ENCODE results near the gene RPL32.
"Not testable (repeated sequence)": the region's sequence is repeated elsewhere in the genome, so short reads cannot be mapped to it uniquely, and the experiment has no call there.

Gene RPL32

DNA sequence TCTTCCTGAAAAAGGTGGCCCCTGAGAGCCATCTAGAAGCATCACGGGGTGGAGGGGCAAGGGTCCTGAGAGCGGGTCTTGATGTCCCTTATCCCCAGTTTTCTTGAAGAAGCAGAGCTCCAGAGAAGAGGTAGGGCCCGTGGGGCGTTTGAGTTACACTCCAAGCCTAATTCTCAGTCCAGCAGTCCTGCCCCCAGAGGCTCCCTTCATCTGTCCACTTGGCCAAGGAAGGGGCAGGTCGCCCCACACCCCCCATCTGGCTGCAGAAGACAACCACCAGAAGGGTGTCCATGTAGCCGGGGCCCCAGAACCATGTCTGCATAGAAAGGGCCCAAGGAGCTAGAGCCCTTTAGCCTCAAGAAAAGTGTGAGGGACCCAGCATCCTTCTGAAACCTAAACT lies 25.5 kb upstream of the RPL32 start:
- no peak for DNase-seq

DNA sequence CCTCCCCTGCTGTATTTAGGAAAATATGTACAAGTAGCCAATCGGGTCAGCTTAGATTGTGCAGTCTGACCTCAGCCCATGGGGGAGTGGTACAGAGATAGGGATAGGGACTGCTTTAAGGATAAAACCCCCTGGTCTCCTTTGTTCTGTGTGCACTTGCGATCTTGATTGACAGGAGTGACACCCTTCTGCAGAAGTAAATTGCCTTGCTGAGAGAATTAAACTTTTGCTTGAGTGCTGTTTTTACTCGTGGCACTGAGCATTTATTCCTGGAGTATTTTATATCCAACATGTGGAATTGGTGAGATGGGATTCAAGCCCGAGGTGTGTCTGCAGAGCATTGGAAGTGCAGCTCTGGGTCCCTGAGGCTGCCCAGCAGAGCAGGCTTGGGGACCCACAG lies 23.9 kb upstream of the RPL32 start:
- no peak for DNase-seq

DNA sequence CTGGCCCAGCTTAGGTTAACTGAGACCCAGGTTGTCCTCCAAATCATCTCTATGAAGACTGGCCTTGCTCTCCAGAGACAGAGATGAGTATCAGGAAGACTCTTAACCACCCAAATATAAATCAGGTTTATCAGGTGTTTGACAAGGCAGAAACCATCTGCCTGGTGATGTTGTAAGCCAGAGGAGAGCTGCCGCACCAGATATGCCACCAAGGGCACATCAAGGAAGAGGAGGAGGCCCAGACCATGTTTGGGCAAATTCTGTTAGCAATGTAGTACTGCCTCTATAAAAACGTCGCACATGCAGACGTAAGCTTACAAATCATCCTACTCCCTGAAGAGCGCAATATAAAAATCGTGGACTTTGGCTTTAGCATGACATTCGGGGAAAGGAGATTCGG lies 21.0 kb upstream of the RPL32 start:
- DNase-seq: no peak

DNA sequence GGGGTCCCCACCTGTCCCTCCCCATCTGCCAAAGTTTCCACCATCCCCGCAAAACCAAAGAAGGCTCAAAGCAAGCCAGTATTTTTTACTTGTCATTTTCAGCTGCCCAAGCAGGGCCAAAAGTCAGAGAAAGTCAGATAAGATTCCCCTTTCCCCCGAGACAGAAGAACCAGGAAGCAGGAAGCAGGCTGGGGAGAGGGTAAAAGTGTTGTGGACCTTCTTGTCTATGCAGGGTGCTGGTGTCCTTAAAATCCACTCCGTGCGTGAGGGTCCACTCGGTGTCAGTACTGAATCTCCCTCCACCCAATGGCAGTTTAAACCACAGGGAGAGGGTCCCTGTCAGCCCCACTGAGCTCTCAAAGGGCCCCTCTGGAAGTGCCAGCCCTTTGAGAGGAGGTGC lies 20.2 kb upstream of the RPL32 start:
- DNase-seq: no peak

DNA sequence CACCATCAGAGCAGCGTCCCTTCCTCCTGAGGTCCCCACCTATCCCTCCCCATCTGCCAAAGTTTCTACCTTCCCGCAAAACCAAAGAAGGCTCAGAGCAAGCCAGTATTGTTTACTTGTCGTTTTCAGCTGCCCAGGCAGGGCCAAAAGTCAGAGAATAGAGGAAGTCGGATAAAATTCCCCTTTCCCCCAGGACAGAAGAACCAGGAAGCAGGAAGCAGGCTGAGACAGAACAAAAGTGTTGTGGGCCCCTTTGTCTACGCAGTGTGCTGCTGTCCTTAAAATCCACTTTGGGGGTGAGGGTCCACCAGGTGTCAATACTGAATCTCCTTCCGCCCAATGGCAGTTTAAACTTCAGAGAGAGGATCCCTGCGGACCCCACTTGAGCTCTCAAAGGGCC lies 18.5 kb upstream of the RPL32 start:
- DNase-seq: no peak

DNA sequence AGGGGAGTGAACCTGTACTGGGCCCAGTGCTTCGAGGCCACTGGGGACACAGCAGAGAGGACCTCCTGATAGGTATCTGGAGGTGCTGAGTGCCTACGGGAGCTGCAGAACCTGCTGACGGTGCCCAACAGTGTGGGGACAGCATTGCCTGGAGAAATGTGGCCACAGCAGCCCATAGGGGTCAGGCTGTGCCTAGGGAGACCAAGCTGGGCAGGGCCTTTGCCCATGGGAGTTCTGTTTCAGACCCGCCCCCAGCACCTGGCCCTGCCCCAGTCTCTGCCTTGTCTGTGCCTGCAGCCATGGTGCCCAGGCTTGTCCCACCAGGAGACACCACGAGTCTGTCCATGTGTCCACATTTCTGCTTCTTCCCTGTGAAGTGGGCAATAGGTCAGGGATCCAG lies 15.3 kb upstream of the RPL32 start:
- no peak for DNase-seq

DNA sequence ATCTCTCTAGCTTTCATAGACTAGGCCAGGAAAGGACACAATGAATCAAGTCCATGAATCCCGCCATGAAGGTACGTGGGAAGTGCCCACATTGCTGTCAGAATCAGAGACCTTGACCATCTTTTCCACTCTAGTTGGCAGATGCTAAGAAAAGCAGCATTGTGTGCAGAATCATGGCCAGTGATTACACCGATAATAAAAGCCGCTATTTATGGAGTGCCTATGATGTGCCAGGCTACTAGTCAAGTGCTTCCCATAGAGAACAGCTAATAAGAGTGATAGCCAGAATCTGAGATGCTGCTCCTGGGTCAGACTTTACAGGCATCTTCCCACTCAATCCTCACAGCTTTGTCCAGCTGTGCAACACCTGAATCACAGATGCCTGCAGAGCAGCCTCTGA lies 13.2 kb upstream of the RPL32 start:
- no peak for DNase-seq

DNA sequence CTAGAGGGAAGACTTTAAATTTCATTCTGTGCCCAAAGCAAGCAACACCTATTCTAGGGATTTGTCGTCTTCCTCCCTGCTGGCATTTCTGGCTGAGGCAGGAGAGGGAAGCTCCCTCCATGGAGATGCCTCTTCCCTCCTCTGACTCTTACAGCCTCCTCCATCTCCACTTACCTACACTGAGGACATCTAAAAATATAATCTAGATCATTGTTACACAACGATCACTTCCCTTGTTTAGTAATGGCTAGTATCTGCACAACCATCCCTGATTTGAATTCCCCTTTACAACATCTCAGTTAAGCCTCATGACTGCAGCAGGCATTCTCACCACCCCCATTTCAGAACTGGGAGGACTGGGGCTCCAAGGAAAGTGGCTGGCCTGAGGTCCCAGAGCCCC lies 12.5 kb upstream of the RPL32 start:
- not testable (repeated sequence) for DNase-seq

DNA sequence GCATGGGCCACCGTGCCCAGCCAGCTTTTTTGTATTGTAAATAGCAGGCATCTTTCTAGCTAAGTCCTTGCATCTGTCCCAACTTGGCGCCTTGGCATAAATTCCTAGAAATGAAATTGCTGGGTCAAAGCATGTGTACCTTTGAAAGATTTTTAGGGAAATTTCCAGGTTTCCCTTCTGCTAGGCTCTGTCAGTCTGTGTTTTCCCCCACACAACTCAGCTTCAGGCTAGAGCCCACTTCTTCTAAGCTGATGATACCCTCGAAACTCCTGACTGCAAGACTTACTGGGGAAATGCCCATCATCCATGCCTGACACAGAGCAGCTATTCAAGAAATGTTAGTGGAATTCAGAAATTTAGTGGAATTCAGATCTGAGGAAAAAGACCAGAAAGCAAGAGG lies 10.8 kb upstream of the RPL32 start:
- no peak for DNase-seq

DNA sequence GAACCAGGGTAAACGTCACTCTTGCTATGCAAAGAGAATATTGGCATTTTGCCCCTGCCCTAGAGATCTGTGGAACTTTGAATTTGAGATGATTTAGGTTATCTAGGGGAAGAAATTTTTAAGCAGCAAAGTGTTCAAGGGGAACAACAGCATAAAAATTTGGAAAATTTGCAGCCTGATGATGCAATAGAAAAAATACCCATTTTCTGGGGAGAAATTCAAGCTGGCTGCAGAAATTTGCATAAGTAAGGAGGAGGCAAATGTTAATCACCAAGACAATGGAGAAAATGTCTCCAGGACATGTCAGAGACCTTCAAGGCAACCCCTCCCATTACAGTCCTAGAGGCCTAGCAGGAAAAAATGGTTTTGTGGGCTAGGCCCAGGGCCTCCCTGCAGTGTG lies 4.4 kb upstream of the RPL32 start:
- no peak for DNase-seq

DNA sequence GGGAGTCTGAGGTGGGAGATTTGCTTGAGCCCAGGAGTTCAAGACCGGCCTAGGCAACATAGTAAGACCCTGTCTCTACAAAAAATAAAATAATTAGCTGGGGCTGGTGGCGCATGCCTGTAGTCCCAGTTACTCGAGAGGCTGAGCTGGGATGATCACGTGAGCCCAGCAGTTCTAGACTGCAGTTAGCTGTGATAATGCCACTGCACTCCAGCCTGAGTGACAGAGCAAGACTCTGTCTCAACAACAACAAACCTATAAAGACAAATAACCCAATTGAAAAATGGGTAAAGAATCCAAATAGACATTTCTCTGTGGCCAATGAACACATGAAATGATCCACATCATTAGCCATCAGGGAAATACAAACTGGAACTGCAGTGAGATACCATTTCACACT lies 1.1 kb upstream of the RPL32 start:
- DNase-seq: no peak

DNA sequence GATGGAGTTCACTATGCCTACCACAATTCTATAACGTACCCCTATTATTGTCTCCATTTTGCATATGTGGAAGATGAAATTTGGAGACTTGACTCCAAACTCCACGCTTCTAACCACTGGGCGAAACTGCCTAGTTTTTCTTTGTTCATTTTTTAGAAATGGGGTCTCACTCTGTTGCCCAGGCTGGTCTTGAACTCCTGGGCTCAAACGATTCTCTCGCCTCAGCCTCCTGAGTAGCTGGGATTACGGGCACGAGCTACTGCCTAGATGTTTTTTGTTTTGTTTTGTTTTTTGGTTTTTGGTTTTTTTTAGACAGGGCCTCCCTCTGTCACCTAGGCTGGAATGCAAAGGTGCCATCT lies 584 bp upstream of the RPL32 start:
- DNase-seq: no peak

DNA sequence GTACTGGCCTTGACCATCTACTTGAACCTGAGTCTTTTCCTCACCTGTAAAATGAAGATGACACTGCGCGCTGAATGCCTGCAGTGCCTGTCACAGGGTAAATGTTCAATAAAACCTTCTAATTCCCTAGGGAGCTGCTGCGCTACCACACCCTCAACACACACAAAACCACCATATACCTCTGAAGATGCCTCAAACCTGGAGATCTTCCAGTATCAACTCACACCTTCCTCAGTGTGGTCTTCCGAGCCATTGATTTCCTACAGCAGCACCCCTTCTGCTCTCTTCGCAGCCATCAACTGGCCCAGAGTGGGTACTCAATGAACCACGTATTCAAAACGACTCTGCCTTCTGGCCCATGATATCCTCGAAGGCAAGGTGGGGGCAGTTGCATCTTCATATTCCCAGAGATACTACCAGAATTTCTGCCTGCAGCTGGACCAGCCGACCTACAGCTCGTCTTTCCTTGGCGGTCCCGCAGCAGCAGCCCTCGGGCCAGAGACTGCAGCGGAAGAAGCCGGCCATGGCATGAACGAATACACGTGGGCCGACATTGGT lies 695 bp downstream of the RPL32 start:
- no peak for DNase-seq

DNA sequence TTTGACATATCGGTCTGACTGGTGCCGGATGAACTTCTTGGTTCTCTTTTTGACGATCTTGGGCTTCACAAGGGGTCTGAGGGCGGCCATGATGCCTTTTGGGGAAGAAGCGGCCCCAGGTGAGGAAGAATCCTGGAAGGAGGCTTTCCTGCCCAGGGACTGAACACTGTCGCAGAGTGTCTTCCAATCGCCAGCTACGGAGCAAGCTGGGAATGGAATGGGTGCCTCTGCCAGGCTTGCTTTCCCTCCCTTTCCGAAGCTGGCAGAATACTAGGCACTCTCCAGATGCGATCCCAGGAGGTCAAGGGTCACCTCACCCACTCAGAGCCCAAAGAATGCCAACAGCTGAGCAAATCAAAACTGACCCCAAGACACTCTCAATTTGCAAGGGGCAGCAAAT lies 1.2 kb downstream of the RPL32 start:
- DNase-seq: not testable (repeated sequence)

DNA sequence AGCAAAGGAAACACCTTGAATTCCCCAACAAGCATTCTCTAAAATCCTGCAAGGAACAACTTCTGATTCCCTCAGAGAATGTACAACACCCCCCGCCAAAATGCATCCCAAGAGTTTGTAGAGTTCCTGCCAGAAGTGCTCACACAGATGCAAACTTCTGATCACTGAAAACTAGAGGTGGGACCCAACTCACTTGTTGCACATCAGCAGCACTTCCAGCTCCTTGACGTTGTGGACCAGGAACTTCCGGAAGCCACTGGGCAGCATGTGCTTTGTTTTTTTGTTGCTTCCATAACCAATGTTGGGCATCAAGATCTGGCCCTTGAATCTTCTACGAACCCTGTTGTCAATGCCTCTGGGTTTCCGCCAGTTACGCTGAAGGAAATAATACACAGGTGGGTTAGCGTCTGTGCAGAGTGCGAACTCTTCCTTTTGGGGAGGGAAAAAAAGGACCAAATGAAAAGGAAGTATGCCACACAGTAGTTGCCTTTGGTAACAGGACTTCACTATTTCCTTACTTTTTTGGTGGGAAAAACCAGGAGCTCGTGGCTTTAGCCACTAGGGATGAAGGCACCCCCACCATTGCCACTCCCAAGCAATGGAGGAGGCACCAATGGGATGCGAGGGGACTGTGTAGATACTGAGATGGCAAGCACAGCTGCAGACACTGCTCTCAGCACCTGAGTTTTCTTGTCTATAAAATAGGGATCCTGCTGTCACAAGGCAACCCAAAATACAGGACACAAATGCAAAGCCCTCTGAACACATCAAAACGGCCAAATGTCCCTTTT lies 2.0 kb downstream of the RPL32 start:
- DNase-seq: no peak

DNA sequence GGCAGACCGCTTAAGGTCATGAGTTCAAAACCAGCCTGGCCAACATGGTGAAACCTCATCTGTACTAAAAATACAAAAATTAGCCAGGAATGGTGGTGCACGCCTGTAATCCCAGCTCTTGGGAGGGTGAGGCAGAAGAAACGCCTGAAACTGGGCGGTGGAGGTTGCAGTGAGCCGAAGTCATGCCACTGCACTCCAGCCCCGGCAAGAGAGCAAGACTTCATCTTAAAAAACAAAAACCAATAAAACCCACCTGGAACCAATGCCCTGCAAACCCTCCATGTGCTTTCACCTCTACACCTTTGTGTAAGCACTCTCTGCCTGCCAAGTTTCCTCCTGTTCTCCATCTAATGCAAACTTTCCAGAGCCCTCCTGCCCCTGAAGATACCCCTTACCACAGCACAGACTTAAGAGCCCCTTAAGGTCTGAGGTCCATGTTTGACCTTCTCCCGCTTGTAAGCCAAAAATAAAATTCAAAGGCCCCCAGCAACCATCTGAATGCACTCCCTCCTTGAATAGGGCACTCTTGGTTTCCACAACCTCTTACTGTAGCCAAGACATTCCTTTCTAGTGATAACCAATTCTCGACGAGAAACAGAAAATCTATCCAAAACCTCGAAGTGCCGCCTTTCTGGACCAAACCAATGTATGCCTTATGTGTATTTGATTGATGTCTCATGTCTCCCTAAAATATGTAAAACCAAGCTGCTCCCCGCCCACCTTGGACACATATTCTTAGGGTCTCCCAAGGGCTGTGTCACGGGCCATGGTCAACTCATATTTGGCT lies 3.0 kb downstream of the RPL32 start:
- DNase-seq: no peak

DNA sequence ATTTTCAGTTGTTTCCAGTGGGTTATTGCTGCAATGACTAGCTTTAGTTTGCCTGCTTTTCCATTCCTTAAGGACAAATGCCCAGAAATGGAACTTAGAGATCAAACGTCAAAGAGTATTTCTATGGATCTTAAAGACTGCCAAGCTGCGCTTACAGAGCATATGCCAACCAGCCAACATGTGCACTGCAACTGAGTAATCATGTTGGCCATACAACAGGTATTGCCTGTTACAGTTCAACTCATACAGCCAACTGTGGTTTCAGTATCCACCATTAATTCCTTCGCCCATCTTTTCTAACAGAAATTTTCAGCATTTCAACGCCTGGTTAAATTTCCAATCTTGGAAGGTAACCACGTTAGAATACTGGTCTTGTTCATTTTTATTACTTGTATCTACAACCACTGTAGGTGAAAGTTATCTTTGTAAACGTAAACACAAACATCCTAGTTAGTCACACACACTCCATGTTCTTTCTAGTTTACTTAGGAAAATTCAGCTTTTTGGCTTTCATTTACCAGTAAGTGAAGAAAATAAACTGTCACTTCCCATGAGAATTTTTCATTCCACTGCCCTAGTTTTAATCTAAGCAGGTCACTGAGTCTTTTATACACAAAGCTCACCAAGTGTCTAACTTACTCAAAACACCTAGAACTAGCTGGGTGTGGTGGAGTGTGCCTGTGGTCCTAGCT lies 3.9 kb downstream of the RPL32 start:
- DNase-seq: no peak

DNA sequence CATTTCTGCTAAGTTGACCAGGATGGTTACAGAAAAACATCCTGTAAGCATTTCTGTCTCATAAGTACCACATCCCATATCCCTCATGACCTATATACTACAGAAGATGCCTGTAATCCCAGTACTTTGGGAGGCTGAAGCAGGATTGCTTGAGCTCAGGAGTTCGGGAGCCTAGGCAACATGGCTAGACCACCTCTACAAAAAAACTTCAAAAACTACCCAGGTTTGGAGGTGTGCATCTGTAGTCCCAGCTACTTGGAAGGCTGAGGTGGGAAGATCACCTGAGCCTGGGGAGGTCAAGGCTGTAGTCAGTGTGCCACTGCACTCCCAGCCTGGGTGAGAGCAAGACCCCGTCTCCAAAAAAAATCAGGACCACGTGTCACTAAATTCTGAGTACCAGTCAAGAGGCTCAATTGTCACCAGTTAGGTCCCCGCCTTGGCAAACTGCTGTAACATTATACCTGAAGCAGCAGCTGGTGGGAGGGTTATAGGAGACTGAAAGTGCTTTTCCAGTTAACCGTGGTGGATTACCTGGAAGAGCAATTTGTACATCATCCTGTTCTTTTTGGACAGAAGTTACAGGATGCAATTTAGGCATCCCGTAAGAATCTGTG lies 6.2 kb downstream of the RPL32 start:
- no peak for DNase-seq

DNA sequence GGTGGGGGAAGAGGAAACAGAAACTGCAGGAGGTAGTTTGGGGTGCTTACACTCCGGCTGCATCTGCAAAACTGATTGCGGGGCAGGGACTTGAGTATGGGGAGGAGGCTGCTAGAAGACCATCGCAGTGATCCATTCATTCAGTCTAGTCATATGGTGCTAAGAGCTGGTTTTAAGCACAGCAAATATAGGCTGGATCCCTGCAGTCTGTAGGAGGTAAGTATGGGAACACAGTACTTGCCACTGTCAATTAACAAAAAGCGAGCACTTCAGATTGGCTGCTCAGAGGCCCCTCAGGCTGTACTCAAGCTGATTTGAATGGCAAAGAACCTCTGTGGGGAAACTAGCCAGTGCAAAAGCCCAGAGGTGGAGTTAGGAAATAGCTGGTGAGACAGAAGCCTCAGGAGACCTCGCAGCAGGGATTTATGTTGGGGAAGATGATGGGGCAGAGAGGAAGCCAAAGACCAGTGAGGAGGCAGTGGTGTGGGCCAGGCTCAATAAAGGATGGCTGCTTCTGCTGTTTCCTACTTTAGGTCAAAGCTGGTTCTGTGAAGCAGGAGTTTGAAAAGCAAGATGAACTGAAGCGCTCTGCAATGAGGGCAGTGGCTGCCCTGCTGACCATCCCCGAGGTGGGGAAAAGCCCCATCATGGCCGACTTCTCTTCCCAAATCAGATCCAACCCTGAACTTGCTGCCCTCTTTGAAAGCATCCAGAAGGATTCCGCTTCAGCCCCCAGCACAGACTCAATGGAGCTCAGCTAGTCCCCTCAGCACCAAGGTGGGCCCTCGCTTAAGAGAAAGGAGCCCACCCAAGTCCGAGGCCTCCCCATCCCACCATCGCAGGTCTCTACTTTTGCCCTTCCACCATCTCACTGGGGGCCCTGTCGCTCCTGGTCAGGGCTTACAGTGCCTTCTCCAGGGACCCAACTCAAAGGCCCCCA lies 7.9 kb downstream of the RPL32 start:
- DNase-seq: no peak

DNA sequence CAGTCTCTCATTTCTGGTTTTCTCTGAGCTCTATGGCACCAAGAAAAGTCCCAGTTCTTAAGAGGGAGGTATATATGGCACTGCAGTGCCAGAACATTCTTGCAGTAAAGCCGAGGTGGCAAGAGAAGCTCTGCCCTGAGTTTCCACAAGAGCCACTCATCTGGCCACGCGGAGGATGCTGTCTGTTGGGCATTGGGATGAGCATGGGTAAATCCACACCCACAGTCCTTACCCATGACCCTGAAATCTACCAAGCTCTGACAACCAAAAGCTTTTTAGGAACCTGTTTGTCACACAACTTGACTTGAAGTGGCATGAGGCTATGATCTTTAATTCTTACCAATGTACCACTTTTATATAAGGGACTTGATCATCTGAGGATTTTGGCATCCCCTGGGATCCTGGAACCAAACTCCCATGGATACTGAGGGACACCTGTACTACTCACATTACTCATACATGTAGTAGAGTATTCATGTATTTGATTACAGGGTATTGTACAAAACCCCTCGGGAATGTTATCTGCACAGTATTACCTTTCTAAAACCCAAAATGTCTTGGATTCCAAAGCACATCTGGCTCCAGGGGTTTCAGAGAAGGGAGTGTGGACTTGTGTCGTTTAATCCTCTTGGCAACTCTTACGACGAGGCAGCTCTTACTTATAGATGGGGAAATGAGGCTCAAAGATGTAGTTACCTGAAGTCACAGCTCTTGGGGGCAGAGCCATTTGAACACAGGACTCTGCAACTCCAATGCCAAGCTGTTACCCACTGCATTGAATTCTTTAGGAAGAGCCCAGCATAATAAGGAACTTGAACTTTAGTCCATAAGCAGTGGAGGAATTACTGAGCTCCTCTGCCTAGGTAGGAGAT lies 8.8 kb downstream of the RPL32 start:
- no peak for DNase-seq

DNA sequence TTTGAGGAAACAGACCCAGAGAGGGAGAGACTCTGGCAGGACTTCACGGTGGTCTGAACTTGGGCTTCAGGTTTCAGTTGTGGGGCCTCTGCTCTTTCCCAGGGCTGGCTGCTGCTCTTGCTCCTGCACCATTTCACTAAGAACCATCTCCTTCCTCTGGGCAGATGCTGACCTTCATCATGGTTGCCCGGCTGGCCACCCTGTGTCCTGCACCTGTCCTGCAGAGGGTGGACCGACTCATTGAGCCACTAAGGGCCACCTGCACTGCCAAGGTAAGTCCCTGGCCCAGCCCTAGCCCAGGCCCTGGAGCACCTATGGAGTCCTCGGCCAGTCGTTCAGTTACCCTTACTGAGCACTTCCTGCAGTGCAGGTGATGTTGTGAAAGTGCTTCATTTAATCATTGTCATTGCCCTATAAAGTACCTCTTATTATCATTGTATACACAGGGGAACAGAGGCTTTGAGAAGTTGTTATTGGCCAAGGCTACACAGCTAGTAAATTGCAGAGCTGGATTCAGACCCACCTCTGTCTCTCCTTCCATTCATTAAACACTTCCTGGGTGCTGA lies 10.0 kb downstream of the RPL32 start:
- no peak for DNase-seq

Data from activated T-cell treated with anti-CD3 and anti-CD28 coated beads, Interleukin-2, amount 50 U/mL, for 1 hour (primary cell).